Lower lobe of right lung (tissue), 2 donors: ENCODE results near the gene NSFL1C. TPM values are rescaled to one million over a fixed set of nuclear protein-coding genes. Genes with fewer than 3 reads are reported as not detected.

ENCODE experiments used
- ATAC-seq, 2 donors: fragments of 200-7000 bp; cut with Tn5 transposase; one replicate each; pipeline ENCODE4 v1.9.1; 2020 to 2022; ENCODE audit warnings: mild to moderate bottlenecking in 2 of 2, moderate library complexity in 2 of 2
- DNase-seq: peaks from one replicate; pipeline ENCODE4 v3.0.0-alpha.2; 2020
- H3K27ac ChIP-seq: fragments of 200-600 bp; one replicate; pipeline ENCODE4 v1.8.0; 2022
- H3K27me3 ChIP-seq: fragments of 200-600 bp; one replicate; pipeline ENCODE4 v1.8.0; 2022; ENCODE audit warnings: low read depth
- H3K36me3 ChIP-seq: fragments of 200-600 bp; one replicate; pipeline ENCODE4 v1.8.0; 2022; ENCODE audit warnings: mild to moderate bottlenecking
- H3K4me1 ChIP-seq: fragments of 200-600 bp; one replicate; pipeline ENCODE4 v1.8.0; 2022
- H3K4me3 ChIP-seq: fragments of 200-600 bp; one replicate; pipeline ENCODE4 v1.8.0; 2022; ENCODE audit warnings: mild to moderate bottlenecking
- H3K9me3 ChIP-seq: fragments of 200-600 bp; one replicate; pipeline ENCODE4 v1.8.0; 2022
- intact Hi-C: fragments of 100-400 bp; cut with DNase I; formaldehyde crosslinking; loops from one replicate; pipeline ENCODE4 v1.11.0; 2022
- total RNA-seq: library from RNA; stranded (reverse); fragmentation: NEBNext Ultra II Directional; extraction: Animal tissue kit (Norgen Biotek cat#: 25700); gene quantifications from one replicate; pipeline ENCODE4 v1.2.1, GENCODE V29; 2021
- TF ChIP-seq, protein P1 (sequence below): fragments of 200-600 bp; IDR thresholded peaks from one replicate; pipeline ENCODE4 v1.8.0; 2022; ENCODE audit warnings: antibody characterized with exemption, mild to moderate bottlenecking
- donor health status: DM: no; HTN: yes; CAD: no; lungs with severe emphysema.

Gene NSFL1C
- total RNA-seq, 1 donor from 2014 or later = 73.8 TPM

DNA sequence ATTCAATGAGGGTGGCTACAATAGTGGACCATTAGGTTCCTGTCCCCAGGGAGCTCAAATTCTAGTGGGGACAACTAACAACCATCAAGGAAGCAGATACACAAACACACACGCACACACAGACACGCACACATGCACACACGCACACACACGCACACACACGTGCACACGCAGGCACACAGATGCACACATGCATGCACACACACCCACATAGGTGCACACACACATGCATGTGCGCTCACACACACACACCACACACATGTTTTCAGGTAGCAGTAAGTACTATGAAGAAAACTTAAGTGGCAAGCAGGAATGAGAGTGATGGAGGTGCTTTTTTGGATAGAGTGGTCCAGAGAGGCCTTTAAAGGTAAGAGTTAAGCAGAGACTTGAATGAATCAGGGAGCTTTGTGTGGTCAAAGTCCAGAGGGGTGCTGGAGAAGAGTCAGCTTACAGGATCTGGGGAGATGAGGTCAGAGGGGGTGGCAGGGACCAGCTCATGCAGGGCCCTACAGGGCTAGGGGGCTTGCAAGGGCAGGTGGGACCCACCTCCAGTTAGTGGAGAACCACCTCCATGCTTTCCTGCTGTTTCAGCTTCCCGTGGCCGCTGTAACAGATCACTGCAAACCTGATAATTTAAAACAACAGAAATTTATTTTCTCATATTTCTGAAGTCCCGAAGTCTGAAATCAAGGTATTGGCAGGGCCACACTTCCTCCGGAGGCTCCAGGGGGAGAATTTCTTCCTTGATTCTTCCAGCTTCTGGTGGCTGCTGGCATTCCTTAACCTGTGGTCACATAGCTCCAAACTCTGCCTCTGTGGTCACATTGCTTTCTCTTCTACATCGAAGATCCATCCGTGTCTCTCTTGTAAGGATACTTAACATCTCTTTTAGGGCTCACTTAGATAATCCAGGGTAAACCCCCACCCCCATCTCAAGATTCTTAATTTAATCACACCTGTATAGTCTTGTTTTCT is 6.9 kb upstream of the NSFL1C start:
- Histone ChIP-seq H3K27ac (no peak overlapping the region), H3K4me3 (no peak overlapping the region), H3K9me3 (no peaks in the 10 kb centered on the region), H3K4me1 (peaks cover 19% of the 10 kb centered on the region), H3K36me3 (no peaks in the 10 kb centered on the region), H3K27me3 (no peaks in the 10 kb centered on the region)
- TF ChIP-seq, protein P1, sequence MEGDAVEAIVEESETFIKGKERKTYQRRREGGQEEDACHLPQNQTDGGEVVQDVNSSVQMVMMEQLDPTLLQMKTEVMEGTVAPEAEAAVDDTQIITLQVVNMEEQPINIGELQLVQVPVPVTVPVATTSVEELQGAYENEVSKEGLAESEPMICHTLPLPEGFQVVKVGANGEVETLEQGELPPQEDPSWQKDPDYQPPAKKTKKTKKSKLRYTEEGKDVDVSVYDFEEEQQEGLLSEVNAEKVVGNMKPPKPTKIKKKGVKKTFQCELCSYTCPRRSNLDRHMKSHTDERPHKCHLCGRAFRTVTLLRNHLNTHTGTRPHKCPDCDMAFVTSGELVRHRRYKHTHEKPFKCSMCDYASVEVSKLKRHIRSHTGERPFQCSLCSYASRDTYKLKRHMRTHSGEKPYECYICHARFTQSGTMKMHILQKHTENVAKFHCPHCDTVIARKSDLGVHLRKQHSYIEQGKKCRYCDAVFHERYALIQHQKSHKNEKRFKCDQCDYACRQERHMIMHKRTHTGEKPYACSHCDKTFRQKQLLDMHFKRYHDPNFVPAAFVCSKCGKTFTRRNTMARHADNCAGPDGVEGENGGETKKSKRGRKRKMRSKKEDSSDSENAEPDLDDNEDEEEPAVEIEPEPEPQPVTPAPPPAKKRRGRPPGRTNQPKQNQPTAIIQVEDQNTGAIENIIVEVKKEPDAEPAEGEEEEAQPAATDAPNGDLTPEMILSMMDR = no peak
- intact Hi-C loops = no loop called here
- DNase-seq = no peak
- ATAC-seq = no peak

DNA sequence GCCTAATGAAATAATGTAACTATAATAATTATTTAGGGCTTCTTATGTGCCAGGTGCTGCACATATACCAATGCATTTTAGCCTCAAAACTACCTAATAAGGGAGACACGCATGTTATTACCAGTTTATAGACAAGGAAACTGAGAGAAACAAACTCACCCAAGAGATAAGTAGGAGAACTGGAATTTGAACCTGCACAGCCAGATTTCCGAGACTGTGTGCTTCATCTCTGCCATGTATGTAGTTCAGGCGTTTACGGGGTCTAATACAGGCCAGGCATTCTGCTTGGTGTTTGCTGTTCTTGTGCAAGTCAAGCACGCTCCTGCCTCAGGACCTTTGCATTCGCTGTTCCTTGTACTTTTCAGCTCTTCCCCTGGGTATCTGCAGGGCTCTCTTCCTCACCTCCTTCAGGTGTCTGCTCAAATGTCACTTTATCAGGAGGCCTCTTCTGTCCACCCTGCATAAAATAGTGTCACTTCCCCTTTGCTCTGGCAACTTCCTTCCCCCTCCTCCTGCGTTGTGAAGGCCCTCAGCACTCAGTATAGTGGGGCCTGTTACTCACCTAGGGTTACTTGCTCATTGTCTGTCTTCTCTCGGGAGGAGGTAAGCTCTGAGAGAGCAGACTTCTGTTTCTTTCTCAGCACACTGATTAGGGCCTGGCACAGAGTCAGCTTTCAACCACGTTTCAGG is 6.1 kb upstream of the NSFL1C start:
- TF ChIP-seq, protein P1 = no peak
- ATAC-seq (peak in 1 of 2 donors; percentile 34), DNase-seq (no peak)
- Histone ChIP-seq H3K27me3 (no peaks in the 10 kb centered on the region), H3K9me3 (no peaks in the 10 kb centered on the region), H3K36me3 (no peaks in the 10 kb centered on the region), H3K4me3 (no peak overlapping the region), H3K27ac (no peak overlapping the region), H3K4me1 (peaks cover 19% of the 10 kb centered on the region)
- intact Hi-C loops = no loop called here

- no peaks in the 10 kb centered on the region for H3K9me3 ChIP-seq
- ATAC-seq (no peak), DNase-seq (no peak)
- no peak overlapping the region for H3K4me3 ChIP-seq
- H3K36me3 ChIP-seq = no peaks in the 10 kb centered on the region
- H3K4me1 ChIP-seq = peaks cover 24% of the 10 kb centered on the region
- intact Hi-C loops = no loop called here
- H3K27me3 ChIP-seq = no peaks in the 10 kb centered on the region
- no peak overlapping the region for H3K27ac ChIP-seq
- TF ChIP-seq, protein P1 = no peak
Observed at GRCh38 chr20:1471242-1471641, 4.6 kb upstream of the NSFL1C start.

DNA sequence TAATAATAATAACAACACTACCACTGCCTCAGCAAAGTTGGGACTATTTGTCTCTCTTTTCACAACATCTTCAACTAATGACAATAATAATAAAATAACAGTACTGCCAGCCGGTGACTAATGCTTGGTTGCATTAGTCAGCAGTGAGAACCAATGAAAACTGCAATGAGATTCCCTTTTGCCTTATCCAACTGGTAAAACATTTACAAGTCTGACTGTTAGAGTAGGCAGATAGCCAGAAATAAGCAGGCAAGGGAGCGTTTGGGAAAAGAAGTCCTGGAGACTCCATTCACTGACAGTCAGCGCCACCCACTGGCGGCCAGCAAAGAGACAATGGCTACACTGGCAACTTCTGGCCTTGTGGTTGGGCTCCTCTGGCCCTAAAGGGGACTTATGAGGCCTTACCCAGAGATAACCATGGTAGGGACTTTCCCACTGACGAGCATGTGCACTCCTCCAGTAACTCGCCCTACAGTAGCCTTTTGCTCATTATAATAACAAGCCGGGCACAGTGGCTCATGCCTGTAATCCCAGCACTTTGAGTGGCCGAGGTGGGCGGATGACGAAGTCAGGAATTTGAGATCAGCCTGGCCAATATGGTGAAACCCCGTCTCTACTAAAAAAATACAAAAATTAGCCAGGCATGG is 3.4 kb upstream of the NSFL1C start:
- intact Hi-C loops = no loop called here
- peak; percentile 81 for DNase-seq
- Histone ChIP-seq H3K27ac (peak overlapping the region; percentile 4), H3K36me3 (no peaks in the 10 kb centered on the region), H3K4me1 (peaks cover 35% of the 10 kb centered on the region), H3K9me3 (no peaks in the 10 kb centered on the region), H3K27me3 (no peaks in the 10 kb centered on the region), H3K4me3 (no peak overlapping the region)
- ATAC-seq = peak; percentile 52 to 64
- TF ChIP-seq, protein P1 = peak; percentile 65

DNA sequence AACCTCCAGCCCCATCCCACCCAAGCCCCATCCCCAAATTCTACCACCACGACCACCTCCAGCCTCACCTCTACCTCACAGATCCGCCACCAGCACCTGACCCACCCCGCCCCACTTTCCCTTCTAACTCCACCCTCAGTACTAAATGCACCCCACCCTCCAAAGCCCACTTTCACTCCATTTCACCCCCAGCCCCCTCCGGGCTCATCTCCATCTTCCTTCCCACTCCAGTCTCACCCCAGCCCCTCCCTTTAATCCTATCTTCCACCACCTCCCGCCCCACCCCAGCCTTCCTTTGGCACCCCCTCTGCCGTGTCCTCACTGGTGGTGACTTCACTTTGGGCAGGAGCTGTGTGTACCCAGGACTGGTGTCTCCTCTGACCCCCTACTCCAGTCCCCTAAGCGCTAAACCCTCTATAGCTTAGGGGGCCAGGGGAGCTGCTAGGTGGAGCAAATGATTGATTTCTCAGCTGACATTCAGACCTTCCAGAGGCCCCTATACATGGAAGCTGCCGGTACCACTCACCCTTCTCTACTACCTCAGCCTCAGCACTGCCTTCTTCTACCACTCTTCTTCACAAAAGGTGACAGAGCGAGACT is 2.8 kb upstream of the NSFL1C start:
- no peaks in the 10 kb centered on the region for H3K9me3 ChIP-seq
- DNase-seq (no peak), ATAC-seq (no peak)
- no peak overlapping the region for H3K4me3 ChIP-seq
- peaks cover under 1% of the 10 kb centered on the region for H3K36me3 ChIP-seq
- intact Hi-C loops = no loop called here
- peaks cover 41% of the 10 kb centered on the region for H3K4me1 ChIP-seq
- H3K27ac ChIP-seq = no peak overlapping the region
- TF ChIP-seq, protein P1 = no peak
- H3K27me3 ChIP-seq = no peaks in the 10 kb centered on the region
